MM.1S (cell line): ENCODE measurements around the gene C16orf92.

Source experiments
- EZH2 ChIP-seq: fragments of 300-600 bp; sonication (generic); optimal IDR thresholded peaks from 2 replicates; pipeline ENCODE3; 2017; ENCODE audit warnings: low read depth, mild to moderate bottlenecking, antibody characterized with exemption, low read length, mixed read lengths
- EZH2phosphoT487 ChIP-seq: fragments of 300-600 bp; sonication (generic); IDR thresholded peaks from 2 replicates; pipeline ENCODE4 v1.6.1; 2018; ENCODE audit warnings: antibody characterized with exemption, low read length
- TF ChIP-seq, protein P1 (sequence below): fragments of 300-600 bp; sonication (generic); IDR thresholded peaks from 2 replicates; pipeline ENCODE4 v1.5.1; 2016; ENCODE audit warnings: antibody characterized with exemption, low read length, mixed read lengths

GRCh38 chr16:29983420-29984136 lies 39.4 kb upstream of the C16orf92 start:
- TF ChIP-seq, protein P1, sequence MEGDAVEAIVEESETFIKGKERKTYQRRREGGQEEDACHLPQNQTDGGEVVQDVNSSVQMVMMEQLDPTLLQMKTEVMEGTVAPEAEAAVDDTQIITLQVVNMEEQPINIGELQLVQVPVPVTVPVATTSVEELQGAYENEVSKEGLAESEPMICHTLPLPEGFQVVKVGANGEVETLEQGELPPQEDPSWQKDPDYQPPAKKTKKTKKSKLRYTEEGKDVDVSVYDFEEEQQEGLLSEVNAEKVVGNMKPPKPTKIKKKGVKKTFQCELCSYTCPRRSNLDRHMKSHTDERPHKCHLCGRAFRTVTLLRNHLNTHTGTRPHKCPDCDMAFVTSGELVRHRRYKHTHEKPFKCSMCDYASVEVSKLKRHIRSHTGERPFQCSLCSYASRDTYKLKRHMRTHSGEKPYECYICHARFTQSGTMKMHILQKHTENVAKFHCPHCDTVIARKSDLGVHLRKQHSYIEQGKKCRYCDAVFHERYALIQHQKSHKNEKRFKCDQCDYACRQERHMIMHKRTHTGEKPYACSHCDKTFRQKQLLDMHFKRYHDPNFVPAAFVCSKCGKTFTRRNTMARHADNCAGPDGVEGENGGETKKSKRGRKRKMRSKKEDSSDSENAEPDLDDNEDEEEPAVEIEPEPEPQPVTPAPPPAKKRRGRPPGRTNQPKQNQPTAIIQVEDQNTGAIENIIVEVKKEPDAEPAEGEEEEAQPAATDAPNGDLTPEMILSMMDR = no peak
- TF ChIP-seq EZH2 = no peak
- no peak for TF ChIP-seq EZH2phosphoT487
